ENCODE data around the gene IMPG2. TPM values are rescaled to one million over a fixed set of nuclear protein-coding genes. Genes with fewer than 3 reads are reported as not detected.

Gene IMPG2
- polyA plus RNA-seq, 2 donors, result 0.02 TPM

DNA sequence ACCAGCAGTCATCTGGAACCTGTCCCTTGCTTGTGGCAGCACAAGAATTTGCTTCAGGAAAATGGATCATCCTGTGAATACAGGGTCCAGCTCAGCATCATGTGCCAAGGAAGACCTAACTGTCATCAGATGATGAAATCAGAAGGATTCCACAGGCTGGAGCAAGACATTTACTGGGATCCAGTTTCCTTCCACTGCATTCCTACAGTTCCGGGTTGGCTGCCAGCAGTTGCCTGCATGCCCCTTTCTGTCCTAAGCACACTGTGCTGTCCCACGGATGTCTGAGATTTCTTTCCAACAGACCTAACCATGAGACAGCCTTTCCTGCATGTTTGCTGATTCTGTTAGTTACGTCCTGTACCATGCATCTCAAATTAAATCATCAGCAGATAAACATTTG, 140.7 kb downstream of the IMPG2 start:
- H3K9me3 ChIP-seq (ENCODE audit: control insufficient read depth in 2 of 2, insufficient read depth in 1 of 2, low read depth in 1 of 2, low read length in 1 of 2), result no peaks in the 10 kb centered on the region
- no peak overlapping the region for H3K27ac ChIP-seq (ENCODE audit: low read depth in 2 of 2, low read length in 1 of 2)
- 63 to 66% methylated on average over 3 of the region's 3 CpGs for WGBS, 2 donors

DNA sequence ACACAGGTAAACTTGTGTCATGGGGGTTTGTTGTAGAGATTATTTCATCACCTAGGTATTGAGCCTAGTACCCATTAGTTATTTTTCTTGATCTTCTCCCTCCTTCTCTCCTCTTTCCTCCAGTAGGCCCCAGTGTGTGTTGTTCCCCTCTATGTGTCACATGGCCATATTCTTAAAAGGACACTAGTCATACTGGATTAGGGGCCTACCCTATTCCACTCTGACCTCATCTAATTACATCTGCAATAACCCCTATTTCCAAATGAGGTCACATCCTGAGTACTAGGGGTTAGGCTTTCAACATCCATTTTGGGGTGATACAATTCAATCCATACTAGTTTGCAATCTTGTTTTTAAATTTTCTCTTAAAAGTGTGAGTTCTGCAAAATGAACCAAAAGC, 142.8 kb downstream of the IMPG2 start:
- Histone ChIP-seq H3K36me3 (ENCODE audit: control insufficient read depth in 2 of 2, insufficient read depth in 2 of 2, low read length in 1 of 2) (no peaks in the 10 kb centered on the region), H3K27me3 (ENCODE audit: control insufficient read depth in 1 of 2, insufficient read depth in 2 of 2, low read length in 2 of 2) (no peaks in the 10 kb centered on the region), H3K4me1 (ENCODE audit: control insufficient read depth in 2 of 2, insufficient read depth in 2 of 2, low read length in 1 of 2) (no peaks in the 10 kb centered on the region), H3K27ac (ENCODE audit: low read depth in 2 of 2, low read length in 1 of 2) (no peak overlapping the region), H3K9me3 (ENCODE audit: control insufficient read depth in 2 of 2, insufficient read depth in 1 of 2, low read depth in 1 of 2, low read length in 1 of 2) (no peaks in the 10 kb centered on the region), H3K4me3 (ENCODE audit: low read depth in 1 of 2, low read length in 2 of 2) (no peak overlapping the region)

More for the DNA sequence above, 140.7 kb downstream of the IMPG2 start:
- Histone ChIP-seq H3K4me3 (ENCODE audit: low read depth in 1 of 2, low read length in 2 of 2) (no peak overlapping the region), H3K36me3 (ENCODE audit: control insufficient read depth in 2 of 2, insufficient read depth in 2 of 2, low read length in 1 of 2) (no peaks in the 10 kb centered on the region), H3K27me3 (ENCODE audit: control insufficient read depth in 1 of 2, insufficient read depth in 2 of 2, low read length in 2 of 2) (no peaks in the 10 kb centered on the region), H3K4me1 (ENCODE audit: control insufficient read depth in 2 of 2, insufficient read depth in 2 of 2, low read length in 1 of 2) (no peaks in the 10 kb centered on the region)

Other genes with a start within 250 kb of the IMPG2 start
- 1 to 10 TPM; 4.2 to 6.4 TPM for gene SENP7, start 192.6 kb upstream of the IMPG2 start, polyA plus RNA-seq
- gene TRMT10C, start 241.3 kb upstream of the IMPG2 start, polyA plus RNA-seq, result 10 to 100 TPM; 10.4 to 19.8 TPM